PC-9 (cell line): ENCODE results near the gene NPSR1. TPM values are rescaled to one million over a fixed set of nuclear protein-coding genes. Genes with fewer than 3 reads are reported as not detected.

Experiments
- BruUV-seq: library from RNA; stranded (reverse); fragments of 400-500 nt; replicated peaks from 2 replicates; lab custom pipeline; 2021; lab: Mats Ljungman, UMichigan
- CTCF ChIA-PET: fragments of 300-600 bp; sonication (Branson Sonifier 250); formaldehyde crosslinking; loops from one replicate; lab custom pipeline; 2022; ENCODE audit warnings: antibody characterized with exemption; lab: Charles Lee
- POLR2A ChIA-PET: fragments of 300-600 bp; sonication (Branson Sonifier 250); formaldehyde crosslinking; loops from one replicate; lab custom pipeline; 2022; ENCODE audit warnings: antibody characterized with exemption; ENCODE audit not compliant: unreplicated experiment; lab: Charles Lee
- DNase-seq, 2 experiments: peaks; one replicate each; pipeline versions ENCODE4 v3.0.0 to v3.0.0-alpha.2; 2015 to 2022; ENCODE audit warnings: mixed read lengths in 1 of 2
- H2AFZ ChIP-seq: fragments of 200-600 bp; sonication (generic); 2 replicates; pipeline ENCODE4 v1.8.1; 2017; ENCODE audit warnings: antibody characterized with exemption
- H3F3A ChIP-seq: fragments of 200-600 bp; sonication (generic); 2 replicates; pipeline ENCODE4 v1.8.1; 2017; ENCODE audit warnings: antibody characterized with exemption, mild to moderate bottlenecking, low read depth; ENCODE audit not compliant: insufficient read depth
- H3K27ac ChIP-seq: fragments of 200-600 bp; sonication (generic); 2 replicates; pipeline ENCODE4 v1.6.1; 2016; ENCODE audit warnings: mixed run types
- H3K27me3 ChIP-seq: fragments of 200-600 bp; sonication (generic); 2 replicates; pipeline ENCODE4 v1.6.1; 2016; ENCODE audit warnings: low read depth, mixed run types; ENCODE audit not compliant: insufficient read depth
- H3K36me3 ChIP-seq: fragments of 200-600 bp; sonication (generic); 2 replicates; pipeline ENCODE4 v1.6.1; 2016; ENCODE audit warnings: low read depth, mixed run types
- H3K4me1 ChIP-seq: fragments of 200-600 bp; sonication (generic); replicated peaks from 2 replicates; pipeline ENCODE4 v1.6.1; 2016; ENCODE audit warnings: mixed run types; ENCODE audit not compliant: insufficient read depth
- H3K4me2 ChIP-seq: fragments of 200-600 bp; sonication (generic); 2 replicates; pipeline ENCODE4 v1.6.1; 2017; ENCODE audit warnings: mixed run types
- H3K4me3 ChIP-seq: fragments of 200-600 bp; sonication (generic); 2 replicates; pipeline ENCODE4 v1.6.1; 2016; ENCODE audit warnings: mixed run types
- H3K79me2 ChIP-seq: fragments of 200-600 bp; sonication (generic); 2 replicates; pipeline ENCODE4 v1.6.1; 2017; ENCODE audit warnings: low read depth, mixed run types
- H3K9me2 ChIP-seq: fragments of 200-600 bp; sonication (generic); 2 replicates; pipeline ENCODE4 v1.8.1; 2017; ENCODE audit warnings: mild to moderate bottlenecking; ENCODE audit not compliant: insufficient read depth
- H3K9me3 ChIP-seq: fragments of 200-600 bp; sonication (generic); 2 replicates; pipeline ENCODE4 v1.8.1; 2016; ENCODE audit warnings: low read depth; ENCODE audit not compliant: insufficient read depth
- H4K20me1 ChIP-seq: fragments of 200-600 bp; sonication (generic); 2 replicates; pipeline ENCODE4 v1.8.1; 2017; ENCODE audit not compliant: insufficient read depth
- EZH2 ChIP-seq: fragments of 200-600 bp; sonication (generic); IDR thresholded peaks from 2 replicates; pipeline ENCODE4 v1.8.0; 2017; ENCODE audit warnings: antibody characterized with exemption, low read depth
- intact Hi-C: fragments of 100-400 bp; cut with micrococcal nuclease; formaldehyde crosslinking; loops from one replicate; pipeline ENCODE4 v1.10.0; 2022; ENCODE audit not compliant: unreplicated experiment
- total RNA-seq: library from RNA; stranded (reverse); gene quantifications from 2 replicates; pipeline ENCODE4 v1.2.3, GENCODE V29; 2021
- TF ChIP-seq, protein P1 (sequence below): fragments of 200-600 bp; sonication (generic); conservative IDR thresholded peaks from 2 replicates; pipeline ENCODE4 v1.6.1; 2017; ENCODE audit warnings: mixed run types, antibody characterized with exemption, mild to moderate bottlenecking, moderate library complexity

Gene NPSR1
- total RNA-seq, 1 experiment from 2014 or later: not detected

DNA sequence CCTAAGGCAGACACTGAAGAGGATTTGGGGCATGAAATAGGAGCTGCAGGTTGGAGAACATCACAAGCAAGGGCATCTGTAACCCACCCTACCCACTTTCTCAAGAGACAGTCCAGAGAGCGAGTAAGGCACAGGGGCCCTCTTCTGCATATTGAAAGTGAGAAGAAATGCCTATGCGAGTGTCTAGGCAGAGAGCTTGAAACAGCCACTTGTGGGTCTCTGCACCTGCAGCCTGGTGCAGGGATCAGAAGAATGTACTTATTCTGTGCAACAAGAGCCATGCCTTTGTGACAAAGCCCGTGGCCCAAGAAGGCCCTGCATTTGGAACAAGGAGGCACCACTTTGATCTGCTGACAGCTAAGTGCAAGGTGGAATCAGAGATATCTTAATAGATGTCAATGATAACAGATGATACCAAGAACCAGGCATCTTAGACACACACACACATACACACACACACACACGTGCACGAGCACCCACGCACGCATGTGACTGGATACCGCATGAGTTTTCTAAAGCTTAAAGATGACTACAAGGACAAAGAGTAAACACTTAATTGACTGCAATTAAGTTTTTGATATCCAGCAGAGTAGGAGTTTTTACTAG is 89.3 kb downstream of the NPSR1 start:
- peaks cover 12% of the 10 kb centered on the region; the same call in 1 of the 2 replicates for H3K9me3 ChIP-seq
- no peak overlapping the region for H2AFZ ChIP-seq
- no peak overlapping the region for H3K4me3 ChIP-seq
- no peaks in the 10 kb centered on the region; the same call in 1 of the 2 replicates for H3K9me2 ChIP-seq
- H3F3A ChIP-seq: peaks cover 21% of the 10 kb centered on the region
- no TSS peak for BruUV-seq
- no peaks in the 10 kb centered on the region for H3K36me3 ChIP-seq
- TF ChIP-seq, protein P1, sequence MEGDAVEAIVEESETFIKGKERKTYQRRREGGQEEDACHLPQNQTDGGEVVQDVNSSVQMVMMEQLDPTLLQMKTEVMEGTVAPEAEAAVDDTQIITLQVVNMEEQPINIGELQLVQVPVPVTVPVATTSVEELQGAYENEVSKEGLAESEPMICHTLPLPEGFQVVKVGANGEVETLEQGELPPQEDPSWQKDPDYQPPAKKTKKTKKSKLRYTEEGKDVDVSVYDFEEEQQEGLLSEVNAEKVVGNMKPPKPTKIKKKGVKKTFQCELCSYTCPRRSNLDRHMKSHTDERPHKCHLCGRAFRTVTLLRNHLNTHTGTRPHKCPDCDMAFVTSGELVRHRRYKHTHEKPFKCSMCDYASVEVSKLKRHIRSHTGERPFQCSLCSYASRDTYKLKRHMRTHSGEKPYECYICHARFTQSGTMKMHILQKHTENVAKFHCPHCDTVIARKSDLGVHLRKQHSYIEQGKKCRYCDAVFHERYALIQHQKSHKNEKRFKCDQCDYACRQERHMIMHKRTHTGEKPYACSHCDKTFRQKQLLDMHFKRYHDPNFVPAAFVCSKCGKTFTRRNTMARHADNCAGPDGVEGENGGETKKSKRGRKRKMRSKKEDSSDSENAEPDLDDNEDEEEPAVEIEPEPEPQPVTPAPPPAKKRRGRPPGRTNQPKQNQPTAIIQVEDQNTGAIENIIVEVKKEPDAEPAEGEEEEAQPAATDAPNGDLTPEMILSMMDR: no peak
- TF ChIP-seq EZH2: no peak
- H4K20me1 ChIP-seq: no peaks in the 10 kb centered on the region
- intact Hi-C loops: loop anchor here (5.0 kb wide), 2 partner anchors 180 to 425 kb away; no protein-coding TSS in a partner anchor
- no peaks in the 10 kb centered on the region for H3K27me3 ChIP-seq
- H3K4me2 ChIP-seq: peak overlapping the region; percentile 67
- H3K27ac ChIP-seq: peak overlapping the region; percentile 63
- ChIA-PET CTCF (no interaction called here), POLR2A (interaction anchor here (0.7 kb wide), 1 partner anchor 77 kb away, joined by 3 read pairs; no protein-coding TSS in a partner anchor)
- H3K4me1 ChIP-seq: peaks cover 29% of the 10 kb centered on the region
- H3K79me2 ChIP-seq: no peaks in the 10 kb centered on the region
- DNase-seq: no peak

DNA sequence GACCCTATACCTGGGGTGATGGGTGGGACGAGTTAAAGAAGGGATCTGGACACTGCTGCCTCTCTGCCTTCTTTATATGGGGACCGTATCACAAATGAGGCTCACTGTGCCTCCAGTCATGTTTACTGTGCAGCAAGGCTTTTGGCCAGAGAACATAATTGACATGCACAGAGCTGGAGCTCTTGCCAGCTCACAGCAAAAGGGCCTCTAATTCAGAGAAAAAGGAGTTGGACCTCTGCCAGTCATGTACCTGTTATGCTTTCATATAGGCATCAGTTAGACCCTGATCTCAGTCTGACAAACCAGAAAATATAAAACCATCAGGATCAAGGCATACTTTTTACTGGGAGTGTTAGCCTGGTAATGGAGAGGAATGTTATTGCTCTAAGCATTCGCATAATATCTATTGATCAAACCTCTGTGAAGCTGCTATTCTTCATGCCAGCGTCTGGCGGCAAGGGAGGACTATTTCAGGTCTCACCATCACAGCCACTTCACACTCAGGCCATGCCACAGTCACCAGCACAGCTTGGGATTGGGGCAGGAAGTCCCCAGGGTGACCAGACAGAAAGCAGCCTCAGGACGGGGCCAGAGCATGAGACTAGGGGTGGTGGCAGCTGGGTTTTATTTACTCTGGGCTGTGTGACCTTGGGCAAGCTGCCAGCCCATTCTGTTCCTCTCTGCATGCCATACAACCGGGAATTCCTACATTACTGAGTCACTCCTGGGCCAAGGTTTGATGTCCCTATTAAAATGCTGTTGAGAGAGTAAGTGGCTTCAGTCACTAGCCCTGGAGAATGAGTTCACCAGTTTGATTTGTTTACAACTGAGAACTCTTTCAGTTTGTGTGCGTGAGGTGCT is 90.1 kb downstream of the NPSR1 start:
- POLR2A ChIA-PET: interaction anchor here (0.5 to 0.7 kb wide), 2 partner anchors 15 to 76 kb away, joined by 3 read pairs; no protein-coding TSS in a partner anchor
- H3K4me1 ChIP-seq: peaks cover 29% of the 10 kb centered on the region
- intact Hi-C loops: loop anchor here (2.0 to 5.0 kb wide), 3 partner anchors 179 to 426 kb away; partner anchors contain the start of gene DPY19L1
- H2AFZ ChIP-seq: peak overlapping the region; percentile 1; the same call in 1 of the 2 replicates
- CTCF ChIA-PET: interaction anchor here (0.6 to 1.1 kb wide), 2 partner anchors 76 to 337 kb away, joined by 3 to 4 read pairs; no protein-coding TSS in a partner anchor
- H3K27ac ChIP-seq: peak overlapping the region; percentile 63
- 0 out of 2 replicates have a peak, but pooled peaks cover 5% of the 10 kb centered on the region for H3K9me3 ChIP-seq
- peak overlapping the region; percentile 67 for H3K4me2 ChIP-seq
- H3F3A ChIP-seq: peaks cover 21% of the 10 kb centered on the region
- H3K4me3 ChIP-seq: peak overlapping the region; percentile 4; the same call in 1 of the 2 replicates
- no peaks in the 10 kb centered on the region; the same call in 1 of the 2 replicates for H3K9me2 ChIP-seq
- no peaks in the 10 kb centered on the region for H3K36me3 ChIP-seq
- DNase-seq: peak; percentile 95 to 99
- no peaks in the 10 kb centered on the region for H3K79me2 ChIP-seq
- no TSS peak for BruUV-seq
- no peaks in the 10 kb centered on the region for H4K20me1 ChIP-seq
- TF ChIP-seq, protein P1: peak; percentile 44; the same call in 1 of the 2 replicates
- no peak for TF ChIP-seq EZH2
- no peaks in the 10 kb centered on the region for H3K27me3 ChIP-seq

DNA sequence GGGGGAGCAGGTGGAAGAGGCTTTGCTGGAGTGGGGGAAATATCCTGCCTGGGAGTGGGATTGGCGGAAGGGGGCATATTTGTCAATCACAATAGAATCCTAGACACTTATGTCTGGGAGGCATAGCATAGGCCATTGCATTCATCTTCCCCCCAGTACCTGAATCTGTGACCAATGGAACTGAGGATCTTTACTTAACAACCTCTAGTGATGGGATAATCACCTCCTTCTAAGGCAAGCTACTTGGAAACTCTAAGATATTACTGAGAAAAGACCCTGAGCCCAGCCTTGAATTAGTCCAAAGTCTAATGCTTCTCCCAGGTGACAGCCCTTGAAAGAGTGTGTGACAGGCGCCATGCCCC is 90.7 kb downstream of the NPSR1 start:
- BruUV-seq: no TSS peak
- Histone ChIP-seq H3F3A (peaks cover 21% of the 10 kb centered on the region), H3K9me3 (0 out of 2 replicates have a peak, but pooled peaks cover 5% of the 10 kb centered on the region), H3K27me3 (no peaks in the 10 kb centered on the region), H3K9me2 (no peaks in the 10 kb centered on the region; the same call in 1 of the 2 replicates), H3K4me1 (peaks cover 29% of the 10 kb centered on the region), H3K79me2 (no peaks in the 10 kb centered on the region), H2AFZ (no peak overlapping the region; the same call in 1 of the 2 replicates), H3K36me3 (no peaks in the 10 kb centered on the region), H3K4me2 (peak overlapping the region; percentile 67), H3K27ac (peak overlapping the region; percentile 63), H4K20me1 (no peaks in the 10 kb centered on the region), H3K4me3 (peak overlapping the region; percentile 4; the same call in 1 of the 2 replicates)
- CTCF ChIA-PET: interaction anchor here (1.1 kb wide), 1 partner anchor 75 kb away, joined by 3 read pairs; no protein-coding TSS in a partner anchor
- POLR2A ChIA-PET: no interaction called here
- TF ChIP-seq, protein P1: no peak
- no peak for TF ChIP-seq EZH2
- DNase-seq: no peak
- intact Hi-C loops: loop anchor here (2.0 to 5.0 kb wide), 3 partner anchors 179 to 426 kb away; partner anchors contain the start of gene DPY19L1
